ENCODE measurements around the gene ZEB2. TPM values are rescaled to one million over a fixed set of nuclear protein-coding genes. Genes with fewer than 3 reads are reported as not detected.

Gene ZEB2
- total and polyA plus RNA-seq, 12 donors, result 17.2 to 99.5 (median 83.0) TPM

GRCh38 chr2:144341538-144341937 is 178.4 kb downstream of the ZEB2 start:
- ATAC-seq, result no peak
- Histone ChIP-seq H3K27me3 (no peaks in the 10 kb centered on the region), H3K4me1 (peaks cover 0 to 18% (median 0%) of the 10 kb centered on the region in 9 donors), H3K36me3 (no peaks in the 10 kb centered on the region), H3K27ac (no peak overlapping the region), H3K9me3 (no peaks in the 10 kb centered on the region), H3K4me3 (no peak overlapping the region)
- no peak for TF ChIP-seq CTCF (IDR thresholded peaks at IDR 0.05)
- DNase-seq, result no peak
- 94 to 96% methylated on average over 1 of the region's 1 CpG for WGBS, 2 donors
- intact Hi-C loops (cut with DNase I), result no loop called here

GRCh38 chr2:144339048-144339447 is 180.9 kb downstream of the ZEB2 start:
- no peak for ATAC-seq
- no peak overlapping the region for H3K27ac ChIP-seq
- H3K4me1 ChIP-seq, result peaks cover 0 to 18% (median 0%) of the 10 kb centered on the region in 9 donors
- intact Hi-C loops (cut with DNase I), result no loop called here
- no peaks in the 10 kb centered on the region for H3K36me3 ChIP-seq
- 81 to 83% methylated on average over 2 of the region's 2 CpGs for whole genome bisulfite sequencing, 2 donors
- H3K4me3 ChIP-seq, result no peak overlapping the region
- DNase-seq, result no peak
- TF ChIP-seq CTCF (IDR thresholded peaks at IDR 0.05), result no peak
- H3K9me3 ChIP-seq, result no peaks in the 10 kb centered on the region
- H3K27me3 ChIP-seq, result no peaks in the 10 kb centered on the region

- no peak for DNase-seq
- 78 to 82% methylated on average over 4 of the region's 4 CpGs for WGBS, 2 donors
- Histone ChIP-seq H3K36me3 (no peaks in the 10 kb centered on the region), H3K27ac (no peak overlapping the region), H3K9me3 (no peaks in the 10 kb centered on the region), H3K4me3 (no peak overlapping the region), H3K4me1 (peaks cover 0 to 22% (median 15%) of the 10 kb centered on the region in 9 donors), H3K27me3 (no peaks in the 10 kb centered on the region)
- ATAC-seq, result no peak
- intact Hi-C loops (cut with DNase I), result loop anchor here in 7 of 10 donors (5.0 kb wide), 4 partner anchors 48 to 188 kb away; partner anchors contain the start of gene ZEB2 (in 1 of the 7)
- TF ChIP-seq CTCF (IDR thresholded peaks at IDR 0.05), result no peak
These were observed 185.4 kb downstream of the ZEB2 start for GRCh38 chr2:144334551-144334950.
